PC-9 (cell line): Measurements from ENCODE around the gene OSER1.
A peak's percentile ranks its signal among the peaks of the same experiment; 100 is the strongest.

Source experiments
- CTCF ChIP-seq: fragments of 200-600 bp; sonication (generic); conservative IDR thresholded peaks from 2 replicates; pipeline ENCODE4 v1.6.1; 2017; ENCODE audit warnings: mixed run types, antibody characterized with exemption, mild to moderate bottlenecking, moderate library complexity
- EZH2 ChIP-seq: fragments of 200-600 bp; sonication (generic); IDR thresholded peaks from 2 replicates; pipeline ENCODE4 v1.8.0; 2017; ENCODE audit warnings: antibody characterized with exemption, low read depth

- TF ChIP-seq CTCF (peak; percentile 94), EZH2 (no peak)
Observed at GRCh38 chr20:44215125-44215524, 4.6 kb upstream of the OSER1 start.
